ENCODE data around the gene GNRH2.
"Not testable (repeated sequence)": the region's sequence is repeated elsewhere in the genome, so short reads cannot be mapped to it uniquely, and the experiment has no call there.

Gene GNRH2

GRCh38 chr20:3043322-3043721 lies at the start of gene GNRH2:
Gene GNRH2, plus strand, starts transcription at chr20:3043622. Its CDS starts 793 bp downstream, at chr20:3044415.
- no peak for DNase-seq (ENCODE audit: low read depth, low spot score)

- DNase-seq (ENCODE audit: low read depth, low spot score) = no peak
Measured at GRCh38 chr20:2995796-2996195, 47.6 kb upstream of the GNRH2 start.

- DNase-seq (ENCODE audit: low read depth, low spot score) = no peak
Measured at GRCh38 chr20:2998728-2999127, 44.7 kb upstream of the GNRH2 start.

GRCh38 chr20:3000852-3001523 lies 42.4 kb upstream of the GNRH2 start:
- peak; percentile 15 for DNase-seq (ENCODE audit: low read depth, low spot score)

GRCh38 chr20:3003416-3003815 lies 40.0 kb upstream of the GNRH2 start:
- no peak for DNase-seq (ENCODE audit: low read depth, low spot score)

- DNase-seq (ENCODE audit: low read depth, low spot score) = no peak
Measured at GRCh38 chr20:3010985-3011723, 32.3 kb upstream of the GNRH2 start.

GRCh38 chr20:3011752-3012151 lies 31.7 kb upstream of the GNRH2 start:
- no peak for DNase-seq (ENCODE audit: low read depth, low spot score)

- DNase-seq (ENCODE audit: low read depth, low spot score) = no peak
Measured at GRCh38 chr20:3013771-3014170, 29.7 kb upstream of the GNRH2 start.

GRCh38 chr20:3014179-3014578 lies 29.2 kb upstream of the GNRH2 start:
- no peak for DNase-seq (ENCODE audit: low read depth, low spot score)

GRCh38 chr20:3014662-3015061 lies 28.8 kb upstream of the GNRH2 start:
- no peak for DNase-seq (ENCODE audit: low read depth, low spot score)

GRCh38 chr20:3015302-3015701 lies 28.1 kb upstream of the GNRH2 start:
- not testable (repeated sequence) for DNase-seq (ENCODE audit: low read depth, low spot score)

- DNase-seq (ENCODE audit: low read depth, low spot score) = no peak
Measured at GRCh38 chr20:3021327-3021726, 22.1 kb upstream of the GNRH2 start.

- DNase-seq (ENCODE audit: low read depth, low spot score) = no peak
Measured at GRCh38 chr20:3021777-3022176, 21.6 kb upstream of the GNRH2 start.

GRCh38 chr20:3022559-3023490 lies 20.6 kb upstream of the GNRH2 start:
- not testable (repeated sequence) for DNase-seq (ENCODE audit: low read depth, low spot score)

GRCh38 chr20:3027987-3028386 lies 15.4 kb upstream of the GNRH2 start:
- DNase-seq (ENCODE audit: low read depth, low spot score) = no peak

- DNase-seq (ENCODE audit: low read depth, low spot score) = no peak
Measured at GRCh38 chr20:3031524-3032147, 11.8 kb upstream of the GNRH2 start.

GRCh38 chr20:3032624-3033023 lies 10.8 kb upstream of the GNRH2 start:
- DNase-seq (ENCODE audit: low read depth, low spot score) = no peak

- no peak for DNase-seq (ENCODE audit: low read depth, low spot score)
Measured at GRCh38 chr20:3037654-3038053, 5.8 kb upstream of the GNRH2 start.

GRCh38 chr20:3038454-3038853 lies 5.0 kb upstream of the GNRH2 start:
- DNase-seq (ENCODE audit: low read depth, low spot score) = no peak

- no peak for DNase-seq (ENCODE audit: low read depth, low spot score)
Measured at GRCh38 chr20:3039426-3039825, 4.0 kb upstream of the GNRH2 start.

- no peak for DNase-seq (ENCODE audit: low read depth, low spot score)
Measured at GRCh38 chr20:3040086-3040485, 3.3 kb upstream of the GNRH2 start.
